NCI-H1930 (cell line): ENCODE data around the gene PGC.

Experiments used
- DNase-seq, 2 experiments: peaks; one replicate each; lab custom pipeline; 2025; lab: John Stamatoyannopoulos, UW

PGC gene

GRCh38 chr6:41697861-41698781 lies 49.1 kb downstream of the PGC start:
- DNase-seq: no peak

- DNase-seq: no peak
Observed at GRCh38 chr6:41696788-41697187, 50.4 kb downstream of the PGC start.

- DNase-seq: no peak
Observed at GRCh38 chr6:41695825-41696224, 51.4 kb downstream of the PGC start.

- DNase-seq: no peak
Observed at GRCh38 chr6:41694815-41695526, 52.2 kb downstream of the PGC start.

- DNase-seq: no peak
Observed at GRCh38 chr6:41693281-41694240, 53.6 kb downstream of the PGC start.

- no peak for DNase-seq
Observed at GRCh38 chr6:41692730-41693129, 54.5 kb downstream of the PGC start.

GRCh38 chr6:41692080-41692675 lies 55.0 kb downstream of the PGC start:
- DNase-seq: no peak

- no peak for DNase-seq
Observed at GRCh38 chr6:41691426-41692079, 55.6 kb downstream of the PGC start.

- no peak for DNase-seq
Observed at GRCh38 chr6:41690541-41691330, 56.5 kb downstream of the PGC start.

- DNase-seq: no peak
Observed at GRCh38 chr6:41689171-41690008, 57.8 kb downstream of the PGC start.

GRCh38 chr6:41688256-41688965 lies 58.8 kb downstream of the PGC start:
- no peak for DNase-seq

GRCh38 chr6:41687501-41688175 lies 59.6 kb downstream of the PGC start:
- DNase-seq: no peak
